Measurements from ENCODE around the gene HDAC7. TPM values are rescaled to one million over a fixed set of nuclear protein-coding genes. Genes with fewer than 3 reads are reported as not detected.

Gene HDAC7
- total RNA-seq, 4 donors from 2014 or later = 90.4 to 186 (median 98.4) TPM

DNA sequence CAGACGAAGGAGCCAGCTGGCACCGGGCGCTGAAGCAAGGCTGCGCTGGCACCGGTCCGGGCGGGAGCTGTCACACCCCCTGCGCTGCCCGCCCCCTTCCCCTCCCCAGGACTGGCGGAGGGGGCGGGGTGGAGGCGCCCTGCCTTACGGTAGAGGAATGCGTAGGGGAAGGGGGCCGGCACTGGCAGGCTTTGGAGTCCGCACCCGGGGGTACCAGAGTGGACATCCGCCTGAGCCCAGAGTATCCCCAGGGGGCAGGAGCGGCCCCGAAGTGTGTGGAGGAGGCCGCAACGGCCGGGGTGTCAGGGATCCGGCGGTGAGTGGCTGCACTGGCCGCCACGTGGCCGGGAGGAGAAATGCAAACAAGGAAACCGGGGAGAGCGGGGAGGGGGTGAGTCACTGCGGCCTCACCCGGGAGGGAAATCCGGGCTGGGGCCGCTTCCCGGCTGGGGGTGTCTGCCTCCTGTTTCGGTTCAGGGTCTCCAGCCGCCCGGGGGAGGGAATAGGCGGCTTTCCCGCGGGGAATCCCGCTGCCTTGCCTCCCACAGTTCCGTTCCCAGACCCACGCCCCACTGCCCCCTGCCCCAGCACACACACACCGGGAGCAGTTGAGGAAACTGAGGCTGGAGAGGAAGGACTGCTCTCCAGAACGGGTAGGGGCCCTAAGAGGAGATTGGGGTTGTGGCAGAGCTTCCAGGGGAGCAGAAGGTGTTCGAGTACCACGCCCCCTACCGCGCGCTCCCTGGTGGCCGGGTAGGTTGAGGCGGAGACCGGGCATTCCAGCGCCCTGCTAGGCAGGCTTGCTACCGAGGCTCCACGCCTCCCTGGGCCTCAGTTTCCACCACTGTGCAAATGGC is 60.6 kb downstream of the HDAC7 start, which contains the start of gene RAPGEF3:
Gene RAPGEF3, minus strand, starts transcription at position 47 of the 857 bp plus-strand sequence. CDS start 324 bp downstream, outside the sequence.
- peaks cover 0 to 47% (median 24%) of the 10 kb centered on the region in 4 donors for H3K4me1 ChIP-seq

DNA sequence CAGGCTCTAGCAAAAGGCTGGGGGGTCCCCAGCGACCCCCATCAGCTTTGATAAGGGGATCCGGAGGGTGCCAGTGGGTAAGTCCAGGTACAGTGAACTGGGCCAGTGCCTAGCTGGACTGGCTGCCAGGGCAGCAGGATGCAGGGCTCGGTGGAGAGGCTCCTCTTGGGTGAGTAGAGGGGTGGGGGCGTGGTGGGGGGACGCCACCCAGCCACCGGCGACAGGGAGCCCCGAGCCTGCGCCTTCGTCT is 61.2 kb downstream of the HDAC7 start:
- DNase-seq (ENCODE audit: low spot score in 2 of 2) = no peak
- Histone ChIP-seq H3K27ac (peak overlapping the region in 3 of 4 donors; percentile 10 to 81 (median 76)), H3K4me3 (peak overlapping the region; percentile 41 to 74 (median 70)), H3K9me3 (no peaks in the 10 kb centered on the region), H3K27me3 (no peaks in the 10 kb centered on the region), H3K4me1 (peaks cover 0 to 51% (median 30%) of the 10 kb centered on the region in 4 donors), H3K36me3 (no peaks in the 10 kb centered on the region)
- no peak for TF ChIP-seq EP300 (IDR thresholded peaks at IDR 0.05)
- TF ChIP-seq POLR2A (IDR thresholded peaks at IDR 0.05) = no peak
- TF ChIP-seq, protein P1, sequence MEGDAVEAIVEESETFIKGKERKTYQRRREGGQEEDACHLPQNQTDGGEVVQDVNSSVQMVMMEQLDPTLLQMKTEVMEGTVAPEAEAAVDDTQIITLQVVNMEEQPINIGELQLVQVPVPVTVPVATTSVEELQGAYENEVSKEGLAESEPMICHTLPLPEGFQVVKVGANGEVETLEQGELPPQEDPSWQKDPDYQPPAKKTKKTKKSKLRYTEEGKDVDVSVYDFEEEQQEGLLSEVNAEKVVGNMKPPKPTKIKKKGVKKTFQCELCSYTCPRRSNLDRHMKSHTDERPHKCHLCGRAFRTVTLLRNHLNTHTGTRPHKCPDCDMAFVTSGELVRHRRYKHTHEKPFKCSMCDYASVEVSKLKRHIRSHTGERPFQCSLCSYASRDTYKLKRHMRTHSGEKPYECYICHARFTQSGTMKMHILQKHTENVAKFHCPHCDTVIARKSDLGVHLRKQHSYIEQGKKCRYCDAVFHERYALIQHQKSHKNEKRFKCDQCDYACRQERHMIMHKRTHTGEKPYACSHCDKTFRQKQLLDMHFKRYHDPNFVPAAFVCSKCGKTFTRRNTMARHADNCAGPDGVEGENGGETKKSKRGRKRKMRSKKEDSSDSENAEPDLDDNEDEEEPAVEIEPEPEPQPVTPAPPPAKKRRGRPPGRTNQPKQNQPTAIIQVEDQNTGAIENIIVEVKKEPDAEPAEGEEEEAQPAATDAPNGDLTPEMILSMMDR (IDR thresholded peaks at IDR 0.05) = no peak
- 2 to 4% methylated on average over 8 to 9 of the region's 10 CpGs for WGBS, 2 donors

More for the DNA sequence above, 60.6 kb downstream of the HDAC7 start, which contains the start of gene RAPGEF3:
- TF ChIP-seq, protein P1 (IDR thresholded peaks at IDR 0.05) = peak; percentile 47 to 90 (median 67)
- peak in 1 of 2 donors; percentile 30 for TF ChIP-seq POLR2A (IDR thresholded peaks at IDR 0.05)
- peak in 1 of 2 donors; percentile 66 for TF ChIP-seq EP300 (IDR thresholded peaks at IDR 0.05)
- no peaks in the 10 kb centered on the region for H3K27me3 ChIP-seq
- 2 to 3% methylated on average over 39 to 56 of the region's 57 CpGs for WGBS, 2 donors
- H3K9me3 ChIP-seq = no peaks in the 10 kb centered on the region
- peak within 1 kb of the TSS in 3 of 4 donors; percentile 67 to 81 (median 76) for H3K27ac ChIP-seq
- peak within 1 kb of the TSS; percentile 41 to 74 (median 70) for H3K4me3 ChIP-seq
- peak; percentile 67 to 73 for DNase-seq (ENCODE audit: low spot score in 2 of 2)
- H3K36me3 ChIP-seq = no peaks in the 10 kb centered on the region

DNA sequence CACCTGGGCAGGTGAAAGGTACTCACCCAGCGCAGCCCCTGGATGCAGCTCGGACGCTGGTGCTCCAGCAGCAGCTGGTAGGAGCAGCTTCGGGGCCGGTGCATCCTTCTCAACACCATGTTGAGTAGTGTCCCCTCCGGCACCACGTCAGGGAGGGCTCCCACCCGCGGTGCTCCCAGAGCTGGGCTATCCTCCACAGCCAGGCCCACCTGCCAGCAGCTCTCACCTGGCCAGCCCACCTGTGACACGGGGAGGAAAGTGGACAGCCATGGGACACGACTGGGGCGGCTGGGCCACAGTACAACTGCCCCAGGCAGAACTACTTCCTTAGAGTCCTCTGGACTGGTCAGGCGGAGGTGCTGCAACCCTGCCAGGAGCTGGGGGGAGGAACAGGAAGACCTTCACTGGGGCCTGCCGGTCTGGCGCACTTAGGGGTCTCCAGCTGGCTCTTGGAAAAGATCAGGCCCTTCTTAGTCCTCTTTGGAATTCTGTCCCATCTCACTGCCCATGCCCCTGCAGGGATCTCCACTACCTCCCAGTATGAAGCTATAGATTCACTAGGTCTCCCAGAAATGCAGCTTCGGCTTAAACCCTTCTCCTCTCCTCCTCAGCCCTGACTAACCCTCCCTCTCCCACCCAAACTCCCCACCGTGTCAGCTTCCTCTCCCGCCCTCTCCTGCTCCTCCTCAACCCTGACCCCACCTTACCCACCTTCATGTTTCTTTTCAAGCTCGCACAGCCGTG is 61.7 kb downstream of the HDAC7 start:
- DNase-seq (ENCODE audit: low spot score in 2 of 2) = no peak
- no peaks in the 10 kb centered on the region for H3K36me3 ChIP-seq
- no peaks in the 10 kb centered on the region for H3K9me3 ChIP-seq
- TF ChIP-seq, protein P1 (IDR thresholded peaks at IDR 0.05) = no peak
- TF ChIP-seq POLR2A (IDR thresholded peaks at IDR 0.05) (no peak), EP300 (IDR thresholded peaks at IDR 0.05) (no peak)
- H3K27ac ChIP-seq = peak overlapping the region in 2 of 4 donors; percentile 76 to 81
- H3K4me1 ChIP-seq = peaks cover 0 to 53% (median 33%) of the 10 kb centered on the region in 4 donors
- no peaks in the 10 kb centered on the region for H3K27me3 ChIP-seq
- H3K4me3 ChIP-seq = peak overlapping the region; percentile 41 to 74 (median 70)
- WGBS, 2 donors = 39 to 43% methylated on average over 11 to 20 of the region's 20 CpGs

DNA sequence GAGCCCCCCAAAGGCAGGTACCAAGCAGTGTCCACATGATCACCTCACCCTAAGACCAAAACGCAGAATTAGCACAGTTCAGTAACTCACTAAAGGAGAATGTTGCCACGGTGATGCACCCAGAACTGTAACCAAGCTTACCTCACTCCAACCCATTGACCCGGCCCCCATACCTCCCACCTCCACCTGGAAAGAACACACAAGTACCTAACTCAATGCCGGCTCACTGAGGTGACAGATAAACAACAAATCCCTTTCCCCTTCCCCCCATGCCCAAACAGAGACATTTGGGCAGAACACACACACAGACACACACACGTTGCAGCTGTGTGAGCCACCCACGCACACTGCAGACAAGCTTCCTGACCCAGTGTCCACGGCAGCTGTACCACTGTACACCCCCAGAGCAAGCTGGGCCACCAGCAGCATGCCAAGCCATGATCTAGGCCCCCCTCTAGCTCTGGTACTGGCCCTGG is 62.3 kb downstream of the HDAC7 start:
- H3K36me3 ChIP-seq = no peaks in the 10 kb centered on the region
- no peak for DNase-seq (ENCODE audit: low spot score in 2 of 2)
- TF ChIP-seq POLR2A (IDR thresholded peaks at IDR 0.05) (no peak), EP300 (IDR thresholded peaks at IDR 0.05) (no peak)
- TF ChIP-seq, protein P1 (IDR thresholded peaks at IDR 0.05) = no peak
- 46 to 48% methylated on average over 7 of the region's 7 CpGs for WGBS, 2 donors
- no peaks in the 10 kb centered on the region for H3K9me3 ChIP-seq
- no peaks in the 10 kb centered on the region for H3K27me3 ChIP-seq
- H3K27ac ChIP-seq = peak overlapping the region in 2 of 4 donors; percentile 76 to 81
- H3K4me3 ChIP-seq = peak overlapping the region; percentile 9 to 74 (median 45)
- H3K4me1 ChIP-seq = peaks cover 0 to 59% (median 33%) of the 10 kb centered on the region in 4 donors

Measured in tibial nerve (tissue), 4 donors.